SU-DHL-6 (cell line): ENCODE measurements around the gene PRDM15.
A peak's percentile ranks its signal among the peaks of the same experiment; 100 is the strongest.

Experiments
- H2AFZ ChIP-seq: fragments of 200-600 bp; sonication (generic); 2 replicates; pipeline ENCODE4 v1.6.1; 2014; ENCODE audit warnings: low read depth, mild to moderate bottlenecking, moderate library complexity, mixed read lengths, antibody characterized with exemption, low read length; ENCODE audit not compliant: severe bottlenecking
- H3F3A ChIP-seq: fragments of 200-600 bp; shearing (Covaris generic); 2 replicates; pipeline ENCODE4 v1.6.0; 2016; ENCODE audit warnings: antibody characterized with exemption, mild to moderate bottlenecking; ENCODE audit not compliant: insufficient read depth
- H3K27ac ChIP-seq: fragments of 200-600 bp; sonication (generic); 2 replicates; pipeline ENCODE4 v1.5.1; 2016; ENCODE audit warnings: low read depth, mild to moderate bottlenecking, low read length, moderate library complexity, mixed read lengths
- H3K27me3 ChIP-seq: fragments of 200-600 bp; sonication (generic), shearing (Covaris generic); 2 replicates; pipeline ENCODE4 v1.6.0; 2014; ENCODE audit warnings: mild to moderate bottlenecking, low read length
- H3K36me3 ChIP-seq: fragments of 200-600 bp; sonication (generic); 2 replicates; pipeline ENCODE4 v1.6.1; 2014; ENCODE audit warnings: mild to moderate bottlenecking, low read length, mixed read lengths
- H3K4me2 ChIP-seq: fragments of 300-600, 200-600 bp; shearing (Covaris generic), sonication (generic); 2 replicates; pipeline ENCODE4 v1.6.0; 2014; ENCODE audit warnings: low read length, low read depth, mild to moderate bottlenecking; ENCODE audit not compliant: poor library complexity, severe bottlenecking
- H3K4me3 ChIP-seq: fragments of 200-600 bp; sonication (generic); 2 replicates; pipeline ENCODE4 v1.5.1; 2014; ENCODE audit warnings: antibody characterized with exemption, low read length, mild to moderate bottlenecking, mixed read lengths; ENCODE audit not compliant: insufficient read depth, poor library complexity, severe bottlenecking
- H3K79me2 ChIP-seq: fragments of 200-600 bp; sonication (generic); 2 replicates; pipeline ENCODE4 v1.6.1; 2014; ENCODE audit warnings: mild to moderate bottlenecking, low read length, moderate library complexity; ENCODE audit not compliant: insufficient read depth
- H3K9ac ChIP-seq: fragments of 200-600 bp; sonication (generic); 2 replicates; pipeline ENCODE4 v1.7.0; 2014; ENCODE audit warnings: mild to moderate bottlenecking, low read length
- H3K9me2 ChIP-seq: fragments of 200-600 bp; sonication (generic); replicated peaks from 2 replicates; pipeline ENCODE4 v1.6.1; 2014; ENCODE audit warnings: low read length; ENCODE audit not compliant: insufficient read depth
- H3K9me3 ChIP-seq: fragments of 200-600 bp; sonication (generic); 2 replicates; pipeline ENCODE4 v1.6.1; 2014; ENCODE audit warnings: low read length, mixed read lengths; ENCODE audit not compliant: insufficient read depth
- H4K20me1 ChIP-seq: fragments of 200-600 bp; sonication (generic); 2 replicates; pipeline ENCODE4 v1.6.1; 2014; ENCODE audit warnings: low read depth, mild to moderate bottlenecking, antibody characterized with exemption, low read length, moderate library complexity, mixed read lengths
- EZH2phosphoT487 ChIP-seq: fragments of 200-600 bp; sonication (generic), shearing (Covaris generic); conservative IDR thresholded peaks from 2 replicates; pipeline ENCODE4 v1.6.1; 2018; ENCODE audit warnings: mild to moderate bottlenecking, antibody characterized with exemption, low read length, moderate library complexity, mixed read lengths
- TF ChIP-seq, protein P1 (sequence below): fragments of 200-600 bp; sonication (generic); IDR thresholded peaks from one replicate; pipeline ENCODE4 v1.5.1; 2017; ENCODE audit warnings: antibody characterized with exemption, mild to moderate bottlenecking, low read length, moderate library complexity; ENCODE audit not compliant: insufficient read depth, poor library complexity, severe bottlenecking

Gene PRDM15

DNA sequence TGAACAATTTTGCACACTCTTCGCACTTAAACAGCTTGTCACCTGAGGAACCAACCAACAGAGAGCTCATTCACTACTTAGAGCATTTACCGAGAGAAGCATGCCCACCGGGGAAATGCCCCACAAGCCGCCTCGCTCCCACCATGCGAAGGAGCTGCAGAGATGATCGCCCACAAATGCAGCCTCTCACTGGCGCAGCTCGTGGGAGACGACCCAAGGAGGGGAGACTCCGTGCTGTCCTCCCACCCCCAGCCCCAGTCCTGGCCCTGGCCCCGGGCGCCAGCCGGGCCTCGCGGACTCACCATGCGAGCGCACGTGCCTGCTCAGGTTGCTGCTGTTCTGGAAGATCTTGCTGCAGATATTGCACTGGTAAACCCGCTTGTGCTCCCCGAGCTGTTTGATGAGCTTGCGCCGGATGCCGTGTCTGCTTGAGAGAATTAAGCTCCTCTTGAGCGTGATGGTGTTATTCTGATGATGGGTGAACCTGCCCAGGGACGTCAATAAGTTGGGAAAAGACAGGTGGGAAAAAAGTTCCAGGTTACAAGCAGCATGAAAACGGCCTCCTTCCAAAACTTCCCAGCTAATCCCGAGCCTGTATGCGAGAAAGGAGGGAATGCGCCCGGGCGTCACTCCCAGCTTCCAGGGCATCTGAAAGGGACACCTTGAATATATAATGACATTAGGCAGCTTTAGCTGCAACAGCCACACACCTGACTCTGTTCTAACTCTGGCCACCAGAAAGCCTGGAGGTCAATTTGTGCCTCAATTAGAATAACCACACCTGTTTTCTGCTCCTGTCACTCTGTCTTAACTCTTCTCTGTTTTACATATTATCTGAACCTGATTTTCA lies 42.8 kb downstream of the PRDM15 start:
- Histone ChIP-seq H3K27ac (peak overlapping the region; percentile 94), H3K9me3 (no peaks in the 10 kb centered on the region), H3K4me3 (peak overlapping the region; percentile 59), H3K79me2 (peaks cover 67% of the 10 kb centered on the region), H3K27me3 (no peaks in the 10 kb centered on the region), H3K4me2 (peak overlapping the region; percentile 80), H3K9me2 (no peaks in the 10 kb centered on the region), H3K9ac (peak overlapping the region; percentile 68), H3K36me3 (peaks cover 16% of the 10 kb centered on the region), H2AFZ (no peak overlapping the region), H4K20me1 (no peaks in the 10 kb centered on the region; the same call in 1 of the 2 replicates), H3F3A (peaks cover 64% of the 10 kb centered on the region)
- TF ChIP-seq, protein P1, sequence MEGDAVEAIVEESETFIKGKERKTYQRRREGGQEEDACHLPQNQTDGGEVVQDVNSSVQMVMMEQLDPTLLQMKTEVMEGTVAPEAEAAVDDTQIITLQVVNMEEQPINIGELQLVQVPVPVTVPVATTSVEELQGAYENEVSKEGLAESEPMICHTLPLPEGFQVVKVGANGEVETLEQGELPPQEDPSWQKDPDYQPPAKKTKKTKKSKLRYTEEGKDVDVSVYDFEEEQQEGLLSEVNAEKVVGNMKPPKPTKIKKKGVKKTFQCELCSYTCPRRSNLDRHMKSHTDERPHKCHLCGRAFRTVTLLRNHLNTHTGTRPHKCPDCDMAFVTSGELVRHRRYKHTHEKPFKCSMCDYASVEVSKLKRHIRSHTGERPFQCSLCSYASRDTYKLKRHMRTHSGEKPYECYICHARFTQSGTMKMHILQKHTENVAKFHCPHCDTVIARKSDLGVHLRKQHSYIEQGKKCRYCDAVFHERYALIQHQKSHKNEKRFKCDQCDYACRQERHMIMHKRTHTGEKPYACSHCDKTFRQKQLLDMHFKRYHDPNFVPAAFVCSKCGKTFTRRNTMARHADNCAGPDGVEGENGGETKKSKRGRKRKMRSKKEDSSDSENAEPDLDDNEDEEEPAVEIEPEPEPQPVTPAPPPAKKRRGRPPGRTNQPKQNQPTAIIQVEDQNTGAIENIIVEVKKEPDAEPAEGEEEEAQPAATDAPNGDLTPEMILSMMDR: no peak
- no peak for TF ChIP-seq EZH2phosphoT487

- H2AFZ ChIP-seq: no peak overlapping the region
- no peaks in the 10 kb centered on the region for H3K9me3 ChIP-seq
- no peaks in the 10 kb centered on the region for H3K27me3 ChIP-seq
- no peaks in the 10 kb centered on the region for H3K9me2 ChIP-seq
- H3K79me2 ChIP-seq: peaks cover 73% of the 10 kb centered on the region
- peak overlapping the region; percentile 94 for H3K27ac ChIP-seq
- H4K20me1 ChIP-seq: no peaks in the 10 kb centered on the region; the same call in 1 of the 2 replicates
- peak overlapping the region; percentile 68 for H3K9ac ChIP-seq
- TF ChIP-seq, protein P1: no peak
- peak overlapping the region; percentile 59 for H3K4me3 ChIP-seq
- H3K4me2 ChIP-seq: peak overlapping the region; percentile 80
- H3F3A ChIP-seq: peaks cover 58% of the 10 kb centered on the region
- peaks cover 10% of the 10 kb centered on the region for H3K36me3 ChIP-seq
These were observed 43.4 kb downstream of the PRDM15 start for GRCh38 chr21:41835711-41836154.

GRCh38 chr21:41834926-41835663 lies 44.0 kb downstream of the PRDM15 start:
- peak overlapping the region; percentile 80 for H3K4me2 ChIP-seq
- TF ChIP-seq EZH2phosphoT487: no peak
- TF ChIP-seq, protein P1: no peak

More at GRCh38 chr21:41834926-41835663, 44.0 kb downstream of the PRDM15 start:
- H3F3A ChIP-seq: peaks cover 54% of the 10 kb centered on the region
- peaks cover 3% of the 10 kb centered on the region; the same call in 1 of the 2 replicates for H4K20me1 ChIP-seq
- no peaks in the 10 kb centered on the region for H3K9me3 ChIP-seq
- peak overlapping the region; percentile 94 for H3K27ac ChIP-seq
- peaks cover 79% of the 10 kb centered on the region for H3K79me2 ChIP-seq
- H3K9me2 ChIP-seq: no peaks in the 10 kb centered on the region
- H3K9ac ChIP-seq: peak overlapping the region; percentile 68
- peak overlapping the region; percentile 59 for H3K4me3 ChIP-seq
- peaks cover 5% of the 10 kb centered on the region; the same call in 1 of the 2 replicates for H3K36me3 ChIP-seq
- no peaks in the 10 kb centered on the region for H3K27me3 ChIP-seq
- no peak overlapping the region for H2AFZ ChIP-seq
